H7 (cell line): ENCODE data around the gene MIGA1. TPM values are rescaled to one million over a fixed set of nuclear protein-coding genes. Genes with fewer than 3 reads are reported as not detected.
"Not testable (repeated sequence)": the region's sequence is repeated elsewhere in the genome, so short reads cannot be mapped to it uniquely, and the experiment has no call there.

Source experiments
- DNase-seq: peaks from one replicate; pipeline ENCODE4 v3.0.0; 2012
- H3K27me3 ChIP-seq: 2 replicates; pipeline ENCODE4 v1.6.0; 2011; ENCODE audit warnings: mild to moderate bottlenecking, low read length; ENCODE audit not compliant: control insufficient read depth, insufficient read depth
- H3K36me3 ChIP-seq: replicated peaks from 2 replicates; pipeline ENCODE4 v1.5.1; 2011; ENCODE audit warnings: low read length; ENCODE audit not compliant: control insufficient read depth, insufficient read depth
- H3K4me3 ChIP-seq: 2 replicates; pipeline ENCODE4 v1.5.1; 2011; ENCODE audit warnings: low read depth, mild to moderate bottlenecking, control low read depth, low read length, moderate library complexity; ENCODE audit not compliant: insufficient read depth
- total RNA-seq: library from RNA; depleted of rRNA; stranded (reverse); fragments of >200 nt; shearing (Covaris generic); gene quantifications from 2 replicates; pipeline ENCODE4 v1.2.3, GENCODE V29; 2014

Gene MIGA1
- total RNA-seq, 1 experiment from 2014 or later, result 7.1 TPM

GRCh38 chr1:77824694-77825093 lies 45.2 kb downstream of the MIGA1 start:
- DNase-seq, result no peak
- H3K27me3 ChIP-seq, result no peaks in the 10 kb centered on the region
- H3K36me3 ChIP-seq, result no peaks in the 10 kb centered on the region; the same call in none of the 2 replicates
- H3K4me3 ChIP-seq, result no peak overlapping the region

DNA sequence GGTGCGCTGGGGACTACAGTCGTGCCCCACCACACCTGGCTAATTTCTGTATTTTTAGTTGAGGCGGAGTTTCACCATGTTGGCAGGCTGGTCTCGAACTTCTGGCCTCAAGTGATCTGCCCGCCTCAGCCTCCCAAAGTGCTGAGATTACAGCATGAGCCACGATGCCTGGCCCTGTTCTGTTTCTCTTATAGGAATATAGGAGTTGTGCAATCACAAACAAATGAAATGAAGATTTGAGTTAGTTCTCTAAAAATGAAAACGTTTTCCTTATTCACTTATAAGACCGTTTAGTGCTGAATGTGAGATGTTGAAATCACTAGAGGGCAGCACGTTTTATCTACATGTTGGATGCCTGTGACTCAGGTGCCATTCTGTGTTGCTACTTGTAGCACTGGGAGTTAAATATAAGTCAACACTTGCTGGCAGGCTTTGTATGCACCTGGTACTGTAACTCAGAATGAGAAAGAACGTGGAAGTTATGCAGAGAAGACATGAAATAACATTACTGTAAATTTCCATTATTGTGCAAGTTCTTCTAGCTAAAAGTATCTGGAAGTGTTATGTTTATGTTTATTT lies 45.8 kb downstream of the MIGA1 start:
- Histone ChIP-seq H3K27me3 (no peaks in the 10 kb centered on the region), H3K4me3 (no peak overlapping the region), H3K36me3 (no peaks in the 10 kb centered on the region; the same call in 1 of the 2 replicates)
- DNase-seq, result peak; percentile 13

DNA sequence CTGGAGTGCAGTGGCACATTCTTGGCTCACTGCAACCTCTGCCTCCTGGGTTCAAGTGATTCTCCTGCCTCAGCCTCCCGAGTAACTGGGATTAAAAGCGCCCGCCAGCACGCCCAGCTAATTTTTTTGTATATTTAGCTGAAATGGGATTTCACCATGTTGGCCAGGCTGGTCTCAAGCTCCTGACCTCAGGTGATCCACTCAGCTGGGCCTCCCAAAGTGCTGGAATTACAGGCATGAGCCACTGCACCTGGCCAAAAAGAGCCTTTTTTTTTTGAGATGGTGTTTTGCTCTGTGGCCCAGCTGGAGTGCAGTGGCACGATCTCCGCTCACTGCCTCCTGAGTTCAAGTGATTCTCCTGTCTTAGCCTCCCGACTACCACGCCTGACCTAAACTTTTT lies 47.4 kb downstream of the MIGA1 start:
- not testable (repeated sequence) for H3K4me3 ChIP-seq, H3K36me3 ChIP-seq, DNase-seq, H3K27me3 ChIP-seq

DNA sequence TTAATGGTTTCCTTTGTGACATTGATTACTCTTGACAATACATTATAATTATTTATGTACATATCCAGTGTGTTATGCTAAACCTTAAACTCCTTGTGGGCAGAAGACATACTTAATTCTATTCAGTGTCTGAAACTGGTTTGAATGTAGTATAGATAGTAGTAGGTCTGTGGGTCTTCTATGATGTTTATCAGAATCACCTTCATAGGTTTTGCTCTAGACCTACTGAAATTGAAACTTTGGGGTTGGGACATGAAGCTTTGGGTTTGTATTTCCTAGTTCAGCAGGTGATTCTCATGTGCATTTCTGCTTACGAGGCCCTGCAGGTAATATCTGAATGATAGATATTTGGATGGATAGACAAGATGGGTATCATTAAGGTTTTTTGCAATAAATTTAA lies 48.6 kb downstream of the MIGA1 start:
- no peak for DNase-seq
- no peaks in the 10 kb centered on the region for H3K27me3 ChIP-seq
- no peaks in the 10 kb centered on the region; the same call in 1 of the 2 replicates for H3K36me3 ChIP-seq

GRCh38 chr1:77829851-77830250 lies 50.4 kb downstream of the MIGA1 start:
- Histone ChIP-seq H3K36me3 (no peaks in the 10 kb centered on the region; the same call in 1 of the 2 replicates), H3K4me3 (no peak overlapping the region), H3K27me3 (no peaks in the 10 kb centered on the region)
- DNase-seq, result no peak

More for the DNA sequence above, 48.6 kb downstream of the MIGA1 start:
- H3K4me3 ChIP-seq, result no peak overlapping the region

GRCh38 chr1:77830946-77831345 lies 51.5 kb downstream of the MIGA1 start:
- no peak for DNase-seq
- Histone ChIP-seq H3K36me3 (no peaks in the 10 kb centered on the region; the same call in 1 of the 2 replicates), H3K4me3 (no peak overlapping the region), H3K27me3 (no peaks in the 10 kb centered on the region)

DNA sequence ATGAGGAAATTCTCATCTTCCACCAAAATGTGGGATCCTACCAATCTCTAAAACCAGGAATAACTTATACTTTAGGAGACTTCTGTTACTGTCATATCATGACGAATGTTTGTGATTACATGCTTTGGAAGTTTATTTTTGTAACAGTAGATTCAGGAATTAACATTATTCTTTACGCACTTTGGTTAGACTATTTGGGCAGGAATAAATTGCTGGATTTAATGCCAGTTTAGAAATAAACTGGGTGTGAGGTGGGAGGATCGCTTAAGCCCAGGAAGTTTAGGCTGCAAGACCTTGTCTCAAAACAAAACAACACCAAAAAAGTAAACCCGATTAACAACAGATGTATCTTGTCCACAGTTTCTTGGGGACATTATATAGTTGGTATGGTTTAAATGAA lies 52.1 kb downstream of the MIGA1 start:
- DNase-seq, result no peak
- no peak overlapping the region for H3K4me3 ChIP-seq

GRCh38 chr1:77831976-77832711 lies 52.7 kb downstream of the MIGA1 start:
- Histone ChIP-seq H3K4me3 (no peak overlapping the region), H3K27me3 (no peaks in the 10 kb centered on the region), H3K36me3 (no peaks in the 10 kb centered on the region; the same call in 1 of the 2 replicates)
- no peak for DNase-seq

More for the DNA sequence above, 52.1 kb downstream of the MIGA1 start:
- Histone ChIP-seq H3K36me3 (no peaks in the 10 kb centered on the region; the same call in 1 of the 2 replicates), H3K27me3 (no peaks in the 10 kb centered on the region)

DNA sequence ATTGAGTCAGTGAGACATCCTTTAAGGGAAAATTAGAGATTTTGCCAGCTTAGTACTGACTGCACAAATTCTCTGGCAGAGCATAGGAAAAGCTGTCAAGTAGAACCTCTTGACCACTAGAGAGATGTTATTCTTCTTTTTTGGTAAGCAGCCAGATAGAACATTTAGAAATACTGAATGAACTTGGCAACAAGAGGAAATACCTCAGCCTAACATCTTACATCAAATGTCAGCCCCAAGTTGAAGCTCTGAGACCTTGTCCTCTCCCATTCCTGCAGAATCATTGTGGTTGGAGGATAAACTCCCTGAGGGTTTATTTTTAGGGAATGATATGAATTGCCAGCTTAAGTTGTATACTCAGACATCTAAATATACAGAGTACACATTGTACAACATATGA lies 53.5 kb downstream of the MIGA1 start:
- DNase-seq, result no peak
- H3K27me3 ChIP-seq, result no peaks in the 10 kb centered on the region
- no peak overlapping the region for H3K4me3 ChIP-seq
- H3K36me3 ChIP-seq, result no peaks in the 10 kb centered on the region

DNA sequence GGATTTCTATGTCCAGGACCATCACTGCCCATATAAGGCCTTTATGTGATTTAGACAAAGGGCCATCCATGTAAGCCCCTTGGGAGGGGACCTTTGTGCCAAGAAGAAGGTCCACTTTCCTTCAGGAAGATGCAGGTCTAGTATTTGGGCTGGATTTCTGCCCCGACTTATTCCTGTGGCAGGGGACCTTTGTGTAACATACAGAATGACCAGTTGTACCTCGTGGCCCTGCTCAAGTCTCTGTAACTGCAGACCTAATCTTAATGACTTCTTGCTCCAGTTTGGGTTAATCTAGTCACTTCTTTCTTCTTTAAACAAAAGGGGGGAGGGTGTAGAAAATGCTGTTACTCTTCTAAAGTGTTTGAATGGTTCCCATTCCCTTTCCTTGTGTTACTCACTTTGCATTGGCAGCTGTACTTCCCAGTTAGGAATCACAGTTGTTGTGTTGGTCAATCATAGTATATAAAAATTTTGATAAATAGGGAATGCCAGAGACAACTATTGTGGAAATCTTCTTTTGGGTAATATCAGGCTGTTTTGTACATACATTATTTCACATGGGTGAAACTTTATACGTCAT lies 54.2 kb downstream of the MIGA1 start:
- DNase-seq, result no peak
- Histone ChIP-seq H3K36me3 (no peaks in the 10 kb centered on the region), H3K4me3 (no peak overlapping the region), H3K27me3 (no peaks in the 10 kb centered on the region)

DNA sequence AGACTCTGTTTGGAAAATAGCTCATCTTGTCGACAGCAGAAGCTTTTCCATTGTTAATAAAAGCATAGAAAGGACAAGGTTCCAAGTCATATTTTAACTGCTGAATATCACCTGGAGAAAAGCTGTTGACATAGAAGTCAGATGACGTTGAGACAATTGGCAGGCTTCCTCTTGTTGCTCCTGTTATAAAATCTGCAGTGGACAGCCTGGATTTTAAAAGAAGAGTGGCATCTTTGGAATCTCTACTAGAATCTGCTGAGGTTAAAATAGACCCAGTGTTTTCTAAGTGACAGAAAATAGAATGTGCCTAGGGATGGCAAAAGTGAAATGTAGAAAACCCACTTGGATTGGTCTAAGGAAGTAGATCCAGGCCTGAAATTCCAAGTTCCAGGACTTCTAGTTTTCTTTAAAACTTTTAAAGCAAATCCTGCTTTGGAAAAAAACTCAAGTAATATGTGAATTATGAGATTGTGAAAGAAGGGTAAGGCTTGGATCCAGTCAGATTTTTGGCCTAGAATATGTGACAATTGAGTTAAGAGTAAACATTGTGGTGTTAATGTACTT lies 55.4 kb downstream of the MIGA1 start:
- DNase-seq, result no peak
- no peak overlapping the region for H3K4me3 ChIP-seq
- H3K36me3 ChIP-seq, result no peaks in the 10 kb centered on the region
- no peaks in the 10 kb centered on the region for H3K27me3 ChIP-seq

DNA sequence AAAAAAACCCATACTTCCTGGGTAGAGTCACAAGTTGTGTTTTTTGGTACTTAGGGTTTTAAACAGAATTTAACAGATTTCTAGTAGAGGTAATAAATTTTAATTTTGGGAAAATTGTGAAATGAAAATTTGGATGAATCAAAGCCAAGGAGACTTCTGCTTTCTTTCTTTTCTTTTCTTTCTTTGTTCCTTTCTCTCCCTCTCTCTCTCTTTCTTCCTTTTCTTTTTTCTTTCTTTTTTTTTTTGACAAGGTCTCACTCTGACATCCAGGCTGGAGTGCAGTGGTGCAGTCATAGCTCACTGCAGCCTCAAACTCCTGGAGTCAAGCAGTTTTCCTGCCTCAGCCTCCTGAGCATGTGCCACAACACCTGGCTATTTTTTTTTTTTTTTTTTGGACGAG lies 62.1 kb downstream of the MIGA1 start:
- Histone ChIP-seq H3K4me3 (no peak overlapping the region), H3K27me3 (no peaks in the 10 kb centered on the region), H3K36me3 (no peaks in the 10 kb centered on the region)
- no peak for DNase-seq

- no peaks in the 10 kb centered on the region for H3K36me3 ChIP-seq
- H3K27me3 ChIP-seq, result no peaks in the 10 kb centered on the region
- no peak overlapping the region for H3K4me3 ChIP-seq
- no peak for DNase-seq
These were observed 66.5 kb downstream of the MIGA1 start for GRCh38 chr1:77845951-77846350.

- no peak for DNase-seq
- no peaks in the 10 kb centered on the region for H3K36me3 ChIP-seq
- H3K4me3 ChIP-seq, result no peak overlapping the region
- no peaks in the 10 kb centered on the region for H3K27me3 ChIP-seq
These were observed 67.5 kb downstream of the MIGA1 start for GRCh38 chr1:77846966-77847365.

DNA sequence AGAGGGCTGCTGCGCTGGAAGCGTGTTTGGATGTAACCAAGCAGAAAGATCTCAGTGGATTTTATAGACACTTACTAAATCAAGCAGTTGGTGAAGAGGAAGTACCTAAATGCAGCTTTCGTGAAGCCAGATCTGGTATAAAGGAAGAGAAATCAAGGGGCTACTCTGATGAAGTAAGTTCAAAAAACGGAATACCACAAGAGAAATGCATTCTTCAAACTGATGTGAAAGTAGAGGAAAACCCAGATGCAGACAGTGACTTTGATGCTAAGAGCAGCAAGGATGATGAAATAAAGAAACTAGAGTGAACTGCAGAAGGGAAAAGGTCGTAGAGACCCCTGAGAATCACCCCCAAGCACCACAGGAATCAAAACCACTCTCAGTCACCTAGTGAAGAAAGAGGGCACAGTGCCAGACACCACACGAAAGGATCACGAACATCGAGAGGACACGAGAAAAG lies 68.2 kb downstream of the MIGA1 start:
- no peaks in the 10 kb centered on the region for H3K36me3 ChIP-seq
- H3K27me3 ChIP-seq, result no peaks in the 10 kb centered on the region
- no peak for DNase-seq
- no peak overlapping the region for H3K4me3 ChIP-seq
